Hepatocyte (in vitro differentiated cells): ENCODE measurements around the gene MITF. TPM values are rescaled to one million over a fixed set of nuclear protein-coding genes. Genes with fewer than 3 reads are reported as not detected.

ENCODE experiments used
- DNase-seq: peaks from one replicate; pipeline ENCODE4 v3.0.0-alpha.2; 2016; ENCODE audit warnings: low spot score
- H2AFZ ChIP-seq: fragments of 200-600 bp; sonication (generic); 2 replicates; pipeline ENCODE4 v1.6.0; 2016; ENCODE audit warnings: antibody characterized with exemption, mild to moderate bottlenecking
- H3K27ac ChIP-seq: fragments of 200-600 bp; sonication (generic); 2 replicates; pipeline ENCODE4 v1.5.1; 2016; ENCODE audit warnings: mild to moderate bottlenecking
- H3K27me3 ChIP-seq: fragments of 200-600 bp; sonication (generic); 2 replicates; pipeline ENCODE4 v1.6.1; 2016
- H3K36me3 ChIP-seq: fragments of 200-600 bp; sonication (generic); replicated peaks from 2 replicates; pipeline ENCODE4 v1.5.1; 2016; ENCODE audit warnings: low read depth; ENCODE audit not compliant: insufficient read depth
- H3K4me1 ChIP-seq: fragments of 200-600 bp; sonication (generic); 2 replicates; pipeline ENCODE4 v1.5.1; 2016; ENCODE audit warnings: mild to moderate bottlenecking, moderate library complexity; ENCODE audit not compliant: insufficient read depth
- H3K4me2 ChIP-seq: fragments of 200-600 bp; sonication (generic); 2 replicates; pipeline ENCODE4 v1.6.0; 2016
- H3K4me3 ChIP-seq: fragments of 200-600 bp; sonication (generic); 2 replicates; pipeline ENCODE4 v1.5.1; 2016; ENCODE audit warnings: mild to moderate bottlenecking
- H3K79me2 ChIP-seq: fragments of 200-600 bp; sonication (generic); 2 replicates; pipeline ENCODE4 v1.6.0; 2017; ENCODE audit warnings: mild to moderate bottlenecking
- H3K9me2 ChIP-seq: fragments of 200-600 bp; sonication (generic); replicated peaks from 2 replicates; pipeline ENCODE4 v1.6.0; 2017; ENCODE audit warnings: mild to moderate bottlenecking; ENCODE audit not compliant: insufficient read depth
- H3K9me3 ChIP-seq: fragments of 200-600 bp; sonication (generic); 2 replicates; pipeline ENCODE4 v1.5.1; 2016; ENCODE audit warnings: low read depth, mild to moderate bottlenecking
- H4K20me1 ChIP-seq: fragments of 200-600 bp; sonication (generic); 2 replicates; pipeline ENCODE4 v1.6.0; 2016; ENCODE audit warnings: mild to moderate bottlenecking; ENCODE audit not compliant: insufficient read depth, poor library complexity, severe bottlenecking
- CTCF ChIP-seq: fragments of 200-600 bp; sonication (generic); IDR thresholded peaks from 2 replicates; pipeline ENCODE4 v1.5.1; 2016; ENCODE audit warnings: antibody characterized with exemption, mild to moderate bottlenecking; ENCODE audit not compliant: poor library complexity
- EZH2 ChIP-seq: fragments of 200-600 bp; sonication (generic); IDR thresholded peaks from 2 replicates; pipeline ENCODE4 v1.6.1; 2016; ENCODE audit warnings: antibody characterized with exemption, mild to moderate bottlenecking, borderline replicate concordance
- EZH2phosphoT487 ChIP-seq: fragments of 200-600 bp; sonication (generic); IDR thresholded peaks from one replicate; pipeline ENCODE4 v1.6.1; 2018; ENCODE audit warnings: antibody characterized with exemption, mild to moderate bottlenecking, low read depth, moderate library complexity; ENCODE audit not compliant: unreplicated experiment, severe bottlenecking
- WGBS: methylation state at CpG from one replicate; pipeline ENCODE4 v1.1.6; 2016; ENCODE audit warnings: low lambda C conversion rate; ENCODE audit errors: missing lambda C conversion rate; 5-methylcytosine and 5-hydroxymethylcytosine counted together
- polyA plus RNA-seq: library from polyadenylated mRNA; unstranded; fragments of >200 nt; fragmentation: Nextera tagmentation; extraction: Ambion mirVana; gene quantifications from 2 replicates; pipeline ENCODE4 v1.2.1, GENCODE V29; 2016
- total RNA-seq: library from RNA; depleted of rRNA; stranded (reverse); fragments of >200 nt; gene quantifications from 2 replicates; pipeline ENCODE4 v1.2.3, GENCODE V29; 2014

The MITF gene
- total and polyA plus RNA-seq, 2 experiments from 2014 or later: 7.1 to 14.2 TPM

GRCh38 chr3:69934398-69934797 is 195.1 kb downstream of the MITF start:
- no peak overlapping the region for H2AFZ ChIP-seq
- no peak overlapping the region for H3K4me3 ChIP-seq
- no peaks in the 10 kb centered on the region for H3K36me3 ChIP-seq
- H4K20me1 ChIP-seq: no peaks in the 10 kb centered on the region
- no peaks in the 10 kb centered on the region for H3K4me1 ChIP-seq
- H3K9me3 ChIP-seq: no peaks in the 10 kb centered on the region
- H3K9me2 ChIP-seq: no peaks in the 10 kb centered on the region
- H3K27ac ChIP-seq: no peak overlapping the region
- no peaks in the 10 kb centered on the region for H3K27me3 ChIP-seq
- no peak for DNase-seq
- no peak overlapping the region for H3K4me2 ChIP-seq
- no peaks in the 10 kb centered on the region for H3K79me2 ChIP-seq
- 38% methylated on average over 2 of the region's 2 CpGs for WGBS
- no peak for TF ChIP-seq EZH2
- no peak for TF ChIP-seq EZH2phosphoT487
- TF ChIP-seq CTCF: no peak

- no peaks in the 10 kb centered on the region for H3K36me3 ChIP-seq
- WGBS: 84% methylated on average over 6 of the region's 6 CpGs
- H3K4me1 ChIP-seq: no peaks in the 10 kb centered on the region
Observed at GRCh38 chr3:69936266-69936665, 197.0 kb downstream of the MITF start.

DNA sequence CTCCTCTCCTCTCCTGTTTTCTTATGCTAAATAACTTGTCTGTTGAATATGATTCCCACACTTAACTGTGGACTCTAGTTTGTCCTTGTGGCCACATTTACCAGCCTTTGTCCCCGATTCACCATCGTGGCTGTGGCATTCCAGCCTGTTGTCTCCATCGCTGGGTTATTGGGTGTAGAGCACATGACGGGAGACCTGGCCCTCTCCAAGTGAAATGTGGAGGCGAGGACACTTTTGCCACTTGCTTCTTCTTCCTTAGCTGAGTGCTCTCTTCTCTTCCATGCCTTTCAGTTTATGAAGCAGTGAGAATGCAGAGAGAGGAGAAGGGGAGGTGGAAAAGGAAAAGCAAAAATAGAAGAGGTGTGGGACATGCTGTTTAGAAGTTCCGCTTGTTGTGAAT is 198.8 kb downstream of the MITF start:
- Histone ChIP-seq H3K4me2 (no peak overlapping the region), H4K20me1 (no peaks in the 10 kb centered on the region), H2AFZ (no peak overlapping the region), H3K27ac (no peak overlapping the region), H3K27me3 (no peaks in the 10 kb centered on the region), H3K9me3 (no peaks in the 10 kb centered on the region), H3K9me2 (no peaks in the 10 kb centered on the region), H3K36me3 (no peaks in the 10 kb centered on the region), H3K4me1 (no peaks in the 10 kb centered on the region), H3K79me2 (no peaks in the 10 kb centered on the region), H3K4me3 (no peak overlapping the region)
- TF ChIP-seq EZH2 (no peak), EZH2phosphoT487 (no peak), CTCF (no peak)
- WGBS: 98% methylated on average over 6 of the region's 6 CpGs
- DNase-seq: no peak

More at GRCh38 chr3:69936266-69936665, 197.0 kb downstream of the MITF start:
- Histone ChIP-seq H4K20me1 (no peaks in the 10 kb centered on the region), H3K27me3 (no peaks in the 10 kb centered on the region), H3K9me2 (no peaks in the 10 kb centered on the region), H3K4me3 (no peak overlapping the region), H3K4me2 (no peak overlapping the region), H2AFZ (no peak overlapping the region), H3K9me3 (no peaks in the 10 kb centered on the region), H3K27ac (no peak overlapping the region), H3K79me2 (no peaks in the 10 kb centered on the region)
- TF ChIP-seq CTCF (no peak), EZH2phosphoT487 (no peak), EZH2 (no peak)
- no peak for DNase-seq

GRCh38 chr3:69938931-69939330 is 199.7 kb downstream of the MITF start:
- H3K27me3 ChIP-seq: no peaks in the 10 kb centered on the region
- WGBS: 93% methylated on average over 3 of the region's 3 CpGs
- H3K9me2 ChIP-seq: no peaks in the 10 kb centered on the region
- H3K4me2 ChIP-seq: no peak overlapping the region
- TF ChIP-seq CTCF: no peak
- no peak for TF ChIP-seq EZH2
- no peak for TF ChIP-seq EZH2phosphoT487
- no peak overlapping the region for H2AFZ ChIP-seq
- no peaks in the 10 kb centered on the region for H3K9me3 ChIP-seq
- H3K4me1 ChIP-seq: no peaks in the 10 kb centered on the region
- no peak overlapping the region for H3K4me3 ChIP-seq
- no peaks in the 10 kb centered on the region for H3K79me2 ChIP-seq
- DNase-seq: no peak
- no peaks in the 10 kb centered on the region for H3K36me3 ChIP-seq
- H4K20me1 ChIP-seq: no peaks in the 10 kb centered on the region
- H3K27ac ChIP-seq: no peak overlapping the region
